HG03103 (cell line): ENCODE data around the gene CTNNA3.
A peak's percentile ranks its signal among the peaks of the same experiment; 100 is the strongest.
"Not testable (repeated sequence)": the region's sequence is repeated elsewhere in the genome, so short reads cannot be mapped to it uniquely, and the experiment has no call there.

Experiments
- ATAC-seq: cut with Tn5 transposase; IDR thresholded peaks from one replicate; pipeline ENCODE4 v1.9.1; 2021; ENCODE audit warnings: low read depth; ENCODE audit not compliant: unreplicated experiment

The CTNNA3 gene

DNA sequence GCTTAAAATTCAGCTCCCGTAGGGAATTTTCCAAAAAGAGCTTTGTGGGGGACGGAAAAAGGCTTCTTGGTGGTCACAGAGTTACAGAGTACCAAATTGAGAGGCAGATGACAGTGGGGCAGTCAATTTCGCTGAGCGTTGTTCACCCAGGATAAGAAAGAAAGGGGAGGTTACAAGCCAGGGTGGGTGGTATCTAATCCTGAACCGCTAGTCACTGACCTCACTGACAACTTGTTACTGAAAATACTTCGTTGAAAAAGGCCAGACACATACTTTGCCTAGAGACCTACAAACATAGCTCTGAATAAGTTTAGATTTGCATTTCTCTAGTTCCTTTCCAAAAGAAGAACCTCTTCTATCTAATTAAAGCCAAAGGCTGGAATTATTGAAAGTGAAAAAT, at the start of gene CTNNA3:
Gene CTNNA3, minus strand, starts transcription at position 167 of the 400 bp plus-strand sequence.
- peak; percentile 61 for ATAC-seq

DNA sequence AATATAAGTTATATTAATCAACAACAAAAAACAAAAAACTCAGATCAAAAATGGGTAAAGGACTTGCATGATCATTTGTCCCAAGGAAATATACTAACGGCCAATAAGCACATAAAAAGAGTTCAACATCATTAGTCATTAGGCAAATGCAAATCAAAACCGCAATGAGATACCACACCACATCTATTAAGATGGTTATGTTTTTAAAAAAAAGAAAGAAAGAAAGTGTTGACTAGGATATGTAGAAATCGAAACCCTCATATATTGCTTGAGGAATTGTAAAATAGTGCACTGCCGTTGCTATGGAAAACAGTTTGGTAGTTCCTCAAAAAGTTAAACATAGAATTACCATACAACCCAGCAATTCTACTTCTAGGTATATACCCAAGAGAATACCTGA, 39.4 kb upstream of the CTNNA3 start:
- ATAC-seq = no peak

DNA sequence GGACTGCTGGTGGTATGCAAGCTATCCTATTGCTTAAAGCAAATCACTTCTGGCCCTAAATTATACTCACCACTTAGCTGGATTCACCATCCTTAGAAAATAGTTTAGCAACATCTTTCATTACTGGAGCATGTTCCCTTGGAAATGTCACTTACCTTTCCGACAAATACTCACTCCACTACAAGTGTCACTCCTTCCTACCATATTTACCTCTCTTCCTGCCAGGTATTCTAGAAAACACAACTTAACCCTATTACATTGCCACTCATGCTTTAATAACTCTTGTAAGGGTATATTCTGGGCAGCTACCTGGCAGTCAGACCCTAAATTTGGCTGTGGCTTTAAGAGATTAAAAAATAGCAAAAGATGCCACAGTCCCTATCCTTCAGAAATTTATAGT, 37.5 kb upstream of the CTNNA3 start:
- no peak for ATAC-seq

DNA sequence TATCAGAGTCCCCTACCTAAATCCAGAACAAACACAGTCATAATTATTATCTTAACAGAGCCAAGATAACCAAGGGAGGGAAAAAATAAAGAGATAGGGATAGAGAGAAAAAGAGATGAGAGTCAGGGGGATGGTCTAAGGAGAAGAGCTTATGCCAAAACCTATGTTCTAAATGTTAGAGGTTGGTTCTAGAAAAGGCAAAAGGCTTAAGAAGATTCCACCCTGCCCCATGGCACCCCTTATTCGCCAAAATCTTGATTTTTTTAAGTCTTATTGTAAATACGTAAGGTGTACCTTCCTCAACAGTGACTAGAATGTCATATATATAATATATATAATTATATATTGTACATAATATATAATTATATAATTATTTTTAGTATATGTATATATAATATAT, 29.6 kb upstream of the CTNNA3 start:
- ATAC-seq = no peak

DNA sequence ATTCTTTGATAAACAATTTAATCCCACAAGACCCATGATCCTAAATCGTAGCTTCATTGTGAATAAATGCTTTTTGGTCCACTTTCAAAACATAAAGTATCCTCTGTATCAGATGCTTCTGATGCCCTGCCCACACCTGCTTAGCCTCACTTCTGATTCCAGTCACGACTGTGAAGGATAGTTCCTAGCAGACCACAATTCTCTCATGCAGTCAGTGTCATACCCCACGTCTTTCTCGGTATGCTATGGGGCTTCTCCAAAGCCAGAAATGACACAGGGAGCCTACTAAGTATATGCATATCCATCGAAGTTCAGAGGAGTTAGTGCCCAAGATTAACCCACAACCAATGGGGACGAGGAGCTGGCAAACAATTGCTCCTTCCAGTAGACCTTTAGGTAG, 27.6 kb upstream of the CTNNA3 start:
- no peak for ATAC-seq

DNA sequence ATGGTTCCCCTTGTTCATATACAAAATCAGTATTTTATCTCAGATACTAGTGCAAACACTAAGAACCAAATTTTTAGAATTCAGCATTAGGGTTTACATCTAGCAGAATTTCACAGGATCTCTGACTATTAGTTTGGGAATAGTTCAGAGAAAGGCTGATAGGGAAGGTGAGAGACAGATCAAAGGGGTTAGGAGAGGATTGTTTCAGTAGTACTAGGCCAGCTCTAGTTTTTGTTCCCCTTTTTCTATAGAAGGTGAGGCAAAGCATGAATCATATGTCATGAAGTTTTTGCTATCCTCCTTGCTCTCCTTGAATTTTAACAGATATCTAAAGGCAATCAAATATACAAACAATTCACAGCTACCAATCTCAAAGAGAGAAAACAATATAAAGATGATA, 26.1 kb upstream of the CTNNA3 start:
- ATAC-seq = peak; percentile 91

DNA sequence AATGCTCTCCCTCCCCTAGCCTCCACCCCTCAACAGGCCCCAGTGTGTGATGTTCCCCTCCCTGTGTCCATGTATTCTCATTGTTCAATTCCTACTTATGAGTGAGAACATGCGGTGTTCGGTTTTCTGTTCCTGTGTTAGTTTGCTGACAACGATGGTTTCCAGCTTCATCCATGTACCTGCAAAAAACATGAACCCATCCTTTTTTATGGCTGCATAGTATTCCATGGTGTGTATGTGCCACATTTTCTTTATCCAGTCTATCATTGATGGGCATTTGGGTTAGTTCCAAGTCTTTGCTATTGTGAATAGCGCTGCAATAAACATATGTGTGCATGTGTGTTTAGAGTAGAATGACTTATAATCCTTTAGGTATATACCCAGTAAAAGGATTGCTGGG, 20.5 kb upstream of the CTNNA3 start:
- ATAC-seq = not testable (repeated sequence)

DNA sequence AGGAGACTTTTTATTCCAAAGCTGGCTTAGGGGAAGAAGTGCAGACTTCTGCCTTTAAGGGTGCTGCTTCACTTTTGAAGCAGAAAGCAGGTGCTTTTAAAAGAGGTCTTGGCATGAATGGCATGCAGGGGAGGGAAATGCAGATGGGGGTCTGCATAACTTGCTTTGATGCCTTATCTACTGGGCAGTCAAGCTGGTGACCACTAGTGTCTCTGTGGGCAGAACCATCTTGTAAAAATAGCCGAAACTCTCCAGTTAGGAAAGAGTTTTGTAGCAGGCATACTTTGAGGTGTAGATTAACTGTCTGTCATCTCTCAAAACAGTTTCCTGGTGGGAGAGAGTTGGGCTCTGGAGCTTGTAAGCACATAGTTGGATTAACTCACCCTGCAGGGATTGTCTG, 9.9 kb upstream of the CTNNA3 start:
- no peak for ATAC-seq

DNA sequence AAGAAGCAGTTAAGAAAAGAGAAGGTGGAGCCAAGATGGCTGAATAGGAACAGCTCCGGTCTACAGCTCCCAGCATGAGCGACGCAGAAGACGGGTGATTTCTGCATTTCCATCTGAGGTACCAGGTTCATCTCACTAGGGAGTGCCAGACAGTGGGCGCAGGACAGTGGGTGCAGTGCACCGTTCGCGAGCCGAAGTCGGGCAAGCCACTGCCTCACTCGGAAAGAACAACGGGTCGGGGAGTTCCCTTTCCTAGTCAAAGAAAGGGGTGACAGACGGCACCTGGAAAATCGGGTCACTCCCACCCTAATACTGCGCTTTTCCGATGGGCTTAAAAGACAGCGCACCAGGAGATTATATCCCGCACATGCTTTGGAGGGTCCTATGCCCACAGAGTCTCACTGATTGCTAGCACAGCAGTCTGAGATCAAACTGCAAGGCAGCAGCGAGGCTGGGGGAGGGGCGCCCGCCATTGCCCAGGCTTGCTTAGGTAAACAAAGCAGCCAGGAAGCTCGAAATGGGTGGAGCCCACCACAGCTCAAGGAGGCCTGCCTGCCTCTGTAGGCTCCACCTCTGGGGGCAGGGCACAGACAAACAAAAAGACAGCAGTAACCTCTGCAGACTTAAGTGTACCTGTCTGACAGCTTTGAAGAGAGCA, 3.7 kb upstream of the CTNNA3 start:
- ATAC-seq = not testable (repeated sequence)

DNA sequence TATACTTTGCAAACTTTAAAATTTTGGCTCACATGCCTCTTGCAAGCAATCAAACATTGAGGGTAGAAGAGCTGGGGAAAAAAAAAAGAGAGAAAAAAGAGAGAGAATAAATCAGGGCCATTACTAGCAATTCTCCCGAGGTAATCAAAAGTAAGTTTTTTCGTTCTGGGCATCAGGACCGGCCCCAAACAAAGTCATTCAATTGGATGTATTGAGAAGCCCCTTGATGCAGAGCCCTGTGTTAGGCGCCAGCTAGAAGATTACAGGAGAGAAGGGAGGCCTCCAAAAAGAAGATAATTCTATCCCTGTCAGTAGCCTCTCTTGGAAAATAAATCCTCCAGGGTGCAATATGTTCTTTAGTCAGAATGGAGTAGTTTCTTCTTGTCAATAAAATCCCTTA, 2.2 kb upstream of the CTNNA3 start:
- no peak for ATAC-seq

DNA sequence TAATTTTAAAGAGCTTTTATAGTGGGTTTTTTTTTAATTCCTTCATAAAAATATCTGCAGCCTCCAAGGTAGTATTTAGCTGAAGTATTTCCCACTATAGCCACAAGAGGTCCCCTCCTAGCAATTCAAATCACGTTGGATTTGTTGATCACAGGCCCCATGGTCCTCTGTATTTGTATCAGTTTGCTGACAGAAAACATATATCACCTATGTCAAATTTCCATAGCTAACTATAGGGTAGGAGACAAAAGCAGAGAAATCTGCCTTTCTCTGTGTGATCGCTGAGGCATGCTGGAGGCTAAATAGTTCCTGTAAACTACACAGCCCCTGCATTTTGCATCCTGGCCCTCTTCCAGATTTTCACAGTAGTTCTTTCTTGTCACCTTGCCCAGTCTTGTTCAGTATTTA, 1.7 kb upstream of the CTNNA3 start:
- ATAC-seq = peak; percentile 87

DNA sequence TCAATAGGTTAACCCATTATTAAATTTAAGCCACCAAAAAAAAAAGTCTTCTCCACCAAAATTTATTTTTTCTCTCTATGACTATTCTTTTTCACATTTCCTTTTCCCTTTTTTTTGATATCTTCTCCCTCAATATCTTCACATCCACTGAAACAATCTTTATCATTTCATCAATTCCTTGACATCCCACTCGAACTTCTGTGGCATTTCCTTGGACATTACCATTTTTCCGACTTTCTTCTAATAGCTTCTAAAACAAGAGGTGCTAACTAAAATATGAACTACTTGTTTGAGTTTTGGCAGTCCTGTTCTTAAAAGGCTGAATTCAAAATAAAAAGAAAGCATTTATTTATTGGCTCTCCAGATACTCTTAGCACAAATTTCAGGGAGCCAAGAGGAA, 684 bp upstream of the CTNNA3 start:
- ATAC-seq = no peak

DNA sequence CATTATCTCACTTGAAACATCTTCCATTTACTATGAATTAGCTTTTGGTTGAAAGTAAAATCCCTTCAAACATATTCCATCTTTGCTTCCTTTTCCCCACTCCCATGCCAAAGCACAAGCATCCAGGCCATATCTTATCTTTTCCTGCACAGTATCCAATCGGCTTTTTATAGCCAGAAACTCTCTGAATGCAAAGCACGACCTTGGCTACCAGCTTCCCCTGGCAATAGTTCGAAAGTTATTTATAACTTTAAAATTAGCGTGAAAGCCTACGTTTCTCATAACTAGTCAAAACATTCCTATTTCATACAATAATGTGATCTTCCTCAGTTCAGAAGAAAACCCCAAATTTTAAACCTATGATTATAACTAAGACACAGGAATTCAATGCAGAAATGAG, 440 bp downstream of the CTNNA3 start:
- no peak for ATAC-seq

DNA sequence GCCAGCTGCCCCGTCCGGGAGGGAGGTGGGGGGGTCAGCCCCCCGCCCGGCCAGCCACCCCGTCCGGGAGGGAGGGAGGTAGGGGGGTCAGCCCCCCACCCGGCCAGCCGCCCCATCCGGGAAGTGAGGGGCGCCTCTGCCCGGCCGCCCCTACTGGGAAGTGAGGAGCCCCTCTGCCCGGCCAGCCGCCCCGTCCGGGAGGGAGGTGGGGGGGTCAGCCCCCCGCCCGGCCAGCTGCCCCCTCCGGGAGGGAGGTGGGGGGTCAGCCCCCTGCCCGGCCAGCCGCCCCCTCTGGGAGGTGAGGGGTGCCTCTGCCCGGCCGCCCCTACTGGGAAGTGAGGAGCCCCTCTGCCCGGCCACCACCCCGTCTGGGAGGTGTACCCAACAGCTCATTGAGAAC, 4.1 kb downstream of the CTNNA3 start:
- ATAC-seq = not testable (repeated sequence)

DNA sequence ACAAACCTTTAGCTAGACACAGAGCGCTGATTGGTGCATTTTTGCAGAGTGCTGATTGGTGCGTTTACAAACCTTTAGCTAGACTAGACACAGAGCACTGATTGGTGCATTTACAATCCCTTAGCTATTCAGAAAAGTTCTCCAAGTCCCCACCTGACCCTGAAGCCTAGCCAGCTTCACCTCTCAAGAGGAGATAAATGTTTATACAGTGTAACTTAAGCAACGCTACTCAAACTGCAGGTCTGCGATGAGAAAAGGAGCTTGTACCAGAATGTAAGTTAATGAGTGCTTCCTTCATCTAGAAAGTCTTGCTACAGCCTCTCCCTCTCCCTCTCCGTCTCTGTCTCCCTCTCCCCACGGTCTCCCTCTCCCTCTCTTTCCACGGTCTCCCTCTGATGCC, 5.5 kb downstream of the CTNNA3 start:
- not testable (repeated sequence) for ATAC-seq

DNA sequence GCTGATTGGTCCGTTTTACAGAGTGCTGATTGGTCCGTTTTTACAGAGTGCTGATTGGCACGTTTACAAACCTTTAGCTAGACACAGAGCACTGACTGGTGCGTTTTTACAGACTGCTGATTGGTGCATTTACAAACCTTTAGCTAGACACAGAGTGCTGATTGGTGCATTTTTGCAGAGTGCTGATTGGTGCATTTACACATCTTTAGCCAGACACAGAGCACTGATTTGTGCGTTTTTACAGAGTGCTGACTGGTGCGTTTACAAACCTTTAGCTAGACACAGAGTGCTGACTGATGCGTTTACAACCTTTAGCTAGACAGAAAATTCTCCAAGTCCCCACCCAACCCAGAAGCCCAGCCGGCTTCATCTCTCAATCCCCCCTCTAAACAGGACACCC, 11.9 kb downstream of the CTNNA3 start:
- ATAC-seq = not testable (repeated sequence)

DNA sequence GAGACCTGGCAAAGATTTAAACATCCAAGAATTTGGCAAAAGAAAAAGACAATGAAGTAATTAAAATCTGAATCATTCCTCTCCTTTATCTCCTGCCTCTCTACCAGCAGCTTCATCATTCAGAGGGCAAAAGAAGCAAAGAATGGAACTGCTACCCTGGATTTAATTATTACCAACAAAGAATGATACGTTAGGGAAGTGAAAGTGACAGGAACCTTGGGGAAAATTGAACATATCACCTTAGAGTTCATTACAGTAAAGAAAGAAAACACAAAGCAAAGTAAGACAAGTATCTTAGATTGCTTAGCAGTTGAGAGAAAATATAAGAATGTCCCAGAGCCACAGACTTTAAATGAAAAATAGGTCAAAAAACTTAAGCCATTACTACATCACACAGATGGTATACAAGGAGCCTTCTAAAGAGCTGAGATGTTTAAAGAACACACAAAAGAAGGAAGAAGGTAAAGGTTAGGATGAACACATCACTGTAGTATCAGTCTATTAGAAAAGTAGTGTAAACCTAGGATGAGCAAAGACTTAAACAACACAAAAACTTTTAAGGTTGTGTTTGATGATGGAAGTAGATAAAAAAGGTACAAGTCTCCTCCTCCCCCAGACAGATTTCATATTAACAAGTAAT, 17.5 kb downstream of the CTNNA3 start:
- no peak for ATAC-seq

DNA sequence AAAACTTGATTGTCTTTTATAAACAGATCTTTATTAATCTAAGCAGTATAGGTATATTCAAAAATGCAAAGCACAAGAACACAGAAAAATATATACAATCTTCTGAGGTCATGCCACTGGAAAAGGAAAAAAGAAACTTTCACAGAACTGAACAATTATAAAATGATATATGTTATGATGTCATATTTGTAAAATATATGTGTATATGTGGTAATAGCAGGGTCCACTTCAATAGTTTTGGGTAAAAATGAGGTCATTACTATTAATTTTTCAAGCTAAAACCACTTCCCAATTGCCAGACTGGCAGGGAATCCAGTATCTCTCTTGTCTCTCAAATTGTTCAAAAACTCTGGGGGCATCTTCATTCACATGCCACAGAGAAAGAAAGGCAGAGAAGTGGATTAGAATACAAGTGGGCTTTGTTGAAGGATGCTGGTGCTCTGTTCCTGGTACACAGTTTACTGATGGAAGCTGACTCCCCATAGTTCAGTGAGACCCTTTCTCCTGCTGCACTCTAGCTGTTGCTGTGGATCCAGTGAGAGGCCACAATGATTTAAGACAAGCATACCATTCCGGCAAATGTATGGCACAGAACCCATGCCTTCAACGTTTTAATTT, 19.7 kb downstream of the CTNNA3 start:
- ATAC-seq = no peak

DNA sequence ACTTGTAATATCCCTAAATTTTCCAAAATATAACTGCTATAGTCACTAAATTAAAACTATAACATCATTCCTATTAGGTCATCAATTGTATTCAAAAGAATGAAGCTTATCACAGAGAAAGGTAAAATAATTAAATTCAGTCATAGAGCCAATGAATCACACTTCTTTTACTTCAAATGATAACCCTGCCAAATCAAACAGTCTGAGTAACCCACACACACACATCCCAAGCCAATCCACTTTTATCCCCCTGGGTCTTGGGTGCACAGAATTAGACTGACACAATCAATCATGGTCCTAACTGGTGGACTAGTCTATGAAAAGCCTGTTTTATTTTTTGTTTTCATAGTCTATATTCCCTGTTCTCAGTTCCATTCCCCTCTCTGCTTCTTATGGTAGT, 25.6 kb downstream of the CTNNA3 start:
- no peak for ATAC-seq

DNA sequence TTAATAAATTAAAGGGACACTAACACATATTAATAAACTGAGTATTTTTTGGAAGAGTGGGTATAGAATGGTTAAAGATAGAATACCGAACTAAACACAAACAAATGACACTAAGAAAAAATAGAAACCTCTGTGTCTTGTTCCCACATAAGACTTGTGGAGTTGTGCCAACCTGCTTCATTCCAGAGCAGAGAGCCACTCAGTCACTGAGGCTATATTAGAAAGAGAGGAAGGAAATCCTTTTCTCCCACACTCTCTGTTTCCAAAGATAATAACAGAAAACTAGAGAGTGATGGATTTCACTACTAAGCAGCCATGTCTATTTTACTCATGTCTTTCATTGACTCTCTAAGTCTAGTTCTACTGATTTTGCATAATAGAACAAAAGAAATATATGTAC, 26.0 kb downstream of the CTNNA3 start:
- ATAC-seq = no peak

DNA sequence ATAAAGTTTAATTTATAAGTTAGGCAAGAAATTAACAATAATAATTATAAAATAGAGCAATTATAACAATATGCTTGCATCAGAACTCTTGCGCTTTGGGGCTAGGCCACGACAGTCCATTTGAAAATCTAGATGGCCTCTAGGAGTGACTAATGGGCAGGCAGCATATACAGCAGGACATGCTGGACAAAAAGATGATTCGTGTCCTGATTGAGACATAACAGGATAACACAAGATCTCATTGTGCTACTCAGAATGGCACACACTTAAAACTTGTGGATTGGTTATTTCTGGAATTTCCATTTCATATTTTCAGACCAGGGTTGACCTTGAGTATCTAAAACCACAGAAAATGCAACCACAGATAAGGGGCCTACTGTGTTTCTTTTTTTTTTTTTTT, 27.5 kb downstream of the CTNNA3 start:
- no peak for ATAC-seq

DNA sequence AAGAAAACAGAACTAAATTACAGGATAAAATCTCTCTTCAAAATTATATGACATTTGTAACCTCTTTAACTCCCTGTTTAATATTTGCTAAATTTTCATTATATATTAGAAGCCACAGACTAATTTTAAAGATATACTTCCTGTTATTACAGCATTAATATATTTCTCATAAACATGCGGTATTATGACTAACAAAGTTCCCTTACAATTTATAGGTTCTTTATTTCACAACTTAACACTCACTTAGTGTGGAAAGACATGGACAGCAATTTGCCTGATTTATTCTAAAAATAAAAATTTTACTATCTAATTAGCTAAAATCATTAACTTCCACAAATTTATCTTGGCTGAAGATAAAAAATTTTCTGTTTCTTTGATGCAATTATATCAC, 29.0 kb downstream of the CTNNA3 start:
- ATAC-seq = no peak
